Activated T-cell treated with anti-CD3 and anti-CD28 coated beads for 4 hours (primary cell): ENCODE measurements around the gene GCH1.
"Not testable (repeated sequence)": the region's sequence is repeated elsewhere in the genome, so short reads cannot be mapped to it uniquely, and the experiment has no call there.

Experiments used
- DNase-seq: peaks from one replicate; pipeline ENCODE4 v3.0.0-alpha.2; 2020

The GCH1 gene

GRCh38 chr14:54906075-54906474 lies 3.4 kb upstream of the GCH1 start:
- DNase-seq, result no peak

- peak; percentile 58 for DNase-seq
These were observed 494 bp downstream of the GCH1 start for GRCh38 chr14:54902143-54902520.

- DNase-seq, result no peak
These were observed 1.1 kb downstream of the GCH1 start for GRCh38 chr14:54901380-54902142.

GRCh38 chr14:54899573-54899972 lies 3.1 kb downstream of the GCH1 start:
- no peak for DNase-seq

GRCh38 chr14:54897809-54898555 lies 4.6 kb downstream of the GCH1 start:
- DNase-seq, result not testable (repeated sequence)

GRCh38 chr14:54895683-54896082 lies 6.9 kb downstream of the GCH1 start:
- no peak for DNase-seq

GRCh38 chr14:54894995-54895394 lies 7.6 kb downstream of the GCH1 start:
- no peak for DNase-seq

- peak; percentile 24 for DNase-seq
These were observed 9.4 kb downstream of the GCH1 start for GRCh38 chr14:54893151-54893760.

GRCh38 chr14:54891471-54892245 lies 11.0 kb downstream of the GCH1 start:
- DNase-seq, result no peak

- no peak for DNase-seq
These were observed 11.8 kb downstream of the GCH1 start for GRCh38 chr14:54890788-54891187.

GRCh38 chr14:54889919-54890318 lies 12.7 kb downstream of the GCH1 start:
- DNase-seq, result no peak

- no peak for DNase-seq
These were observed 20.1 kb downstream of the GCH1 start for GRCh38 chr14:54882521-54882920.

GRCh38 chr14:54881761-54882401 lies 20.7 kb downstream of the GCH1 start:
- DNase-seq, result no peak

GRCh38 chr14:54881235-54881760 lies 21.3 kb downstream of the GCH1 start:
- DNase-seq, result no peak

GRCh38 chr14:54877703-54878021 lies 25.0 kb downstream of the GCH1 start:
- no peak for DNase-seq

GRCh38 chr14:54877015-54877702 lies 25.5 kb downstream of the GCH1 start:
- DNase-seq, result no peak

- DNase-seq, result not testable (repeated sequence)
These were observed 27.0 kb downstream of the GCH1 start for GRCh38 chr14:54875648-54876047.

GRCh38 chr14:54870154-54871090 lies 32.2 kb downstream of the GCH1 start:
- not testable (repeated sequence) for DNase-seq

GRCh38 chr14:54867011-54867410 lies 35.6 kb downstream of the GCH1 start:
- no peak for DNase-seq

- DNase-seq, result no peak
These were observed 36.0 kb downstream of the GCH1 start for GRCh38 chr14:54866588-54866987.

- DNase-seq, result no peak
These were observed 38.1 kb downstream of the GCH1 start for GRCh38 chr14:54864526-54864925.
